Fibroblast of the conjunctiva (primary cell): Measurements from ENCODE around the gene POC1B.

Source experiments
- DNase-seq: peaks from one replicate; pipeline ENCODE4 v3.0.0-alpha.2; 2010; ENCODE audit warnings: low read depth

Gene POC1B

GRCh38 chr12:89525824-89526770 lies at the start of gene POC1B:
Gene POC1B, minus strand, starts transcription at chr12:89526047. Its CDS starts 152 bp downstream, at chr12:89525895.
- DNase-seq: peak; percentile 44

GRCh38 chr12:89575374-89575773 lies 49.5 kb upstream of the POC1B start:
- DNase-seq: no peak

- DNase-seq: peak; percentile 57
These were observed 48.9 kb upstream of the POC1B start for GRCh38 chr12:89574736-89575208.

GRCh38 chr12:89573051-89573810 lies 47.4 kb upstream of the POC1B start:
- no peak for DNase-seq

GRCh38 chr12:89571491-89572195 lies 45.8 kb upstream of the POC1B start:
- peak; percentile 64 for DNase-seq

- DNase-seq: no peak
These were observed 42.6 kb upstream of the POC1B start for GRCh38 chr12:89568484-89568883.

- no peak for DNase-seq
These were observed 41.9 kb upstream of the POC1B start for GRCh38 chr12:89567691-89568239.

GRCh38 chr12:89566615-89567014 lies 40.8 kb upstream of the POC1B start:
- DNase-seq: no peak

- no peak for DNase-seq
These were observed 39.2 kb upstream of the POC1B start for GRCh38 chr12:89565002-89565401.

GRCh38 chr12:89559753-89560152 lies 33.9 kb upstream of the POC1B start:
- DNase-seq: no peak

GRCh38 chr12:89556976-89557375 lies 31.1 kb upstream of the POC1B start:
- DNase-seq: no peak

- no peak for DNase-seq
These were observed 26.5 kb upstream of the POC1B start for GRCh38 chr12:89552376-89552775.

- DNase-seq: no peak
These were observed 25.9 kb upstream of the POC1B start for GRCh38 chr12:89551747-89552146.

GRCh38 chr12:89547101-89547500 lies 21.3 kb upstream of the POC1B start:
- DNase-seq: no peak

GRCh38 chr12:89546151-89546550 lies 20.3 kb upstream of the POC1B start:
- no peak for DNase-seq

GRCh38 chr12:89544681-89545184 lies 18.9 kb upstream of the POC1B start:
- DNase-seq: no peak

GRCh38 chr12:89544022-89544421 lies 18.2 kb upstream of the POC1B start:
- no peak for DNase-seq

GRCh38 chr12:89542912-89543592 lies 17.2 kb upstream of the POC1B start:
- peak; percentile 80 for DNase-seq

GRCh38 chr12:89542236-89542635 lies 16.4 kb upstream of the POC1B start:
- DNase-seq: no peak

- DNase-seq: no peak
These were observed 14.7 kb upstream of the POC1B start for GRCh38 chr12:89540586-89540985.
